HG03060 (cell line): ENCODE results near the gene CHCHD6.
"Not testable (repeated sequence)": the region's sequence is repeated elsewhere in the genome, so short reads cannot be mapped to it uniquely, and the experiment has no call there.

ENCODE experiments used
- ATAC-seq: cut with Tn5 transposase; IDR thresholded peaks from one replicate; pipeline ENCODE4 v1.9.1; 2021; ENCODE audit warnings: low read depth, moderate number of reproducible peaks; ENCODE audit not compliant: unreplicated experiment

CHCHD6 gene

DNA sequence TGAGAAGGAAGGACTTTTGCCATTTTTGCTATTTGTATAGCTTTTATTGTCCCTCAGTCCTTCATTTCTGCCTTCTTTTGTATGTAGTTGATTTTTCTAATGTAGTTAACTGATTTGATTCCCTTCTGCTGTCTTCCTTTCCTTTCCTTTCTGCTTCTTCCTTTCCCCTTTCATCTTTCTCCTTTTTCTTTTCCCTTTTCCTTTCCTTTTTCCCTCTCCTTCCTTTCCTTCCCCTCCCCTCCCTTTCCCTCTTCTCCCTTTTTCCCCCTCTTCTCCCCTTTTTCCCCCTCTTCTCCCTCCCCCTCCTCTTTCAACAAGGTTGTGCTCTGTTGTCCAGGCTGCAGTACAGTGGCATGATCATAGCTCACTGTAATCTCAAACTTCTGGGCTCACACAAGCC, 59.0 kb downstream of the CHCHD6 start:
- no peak for ATAC-seq

GRCh38 chr3:126765187-126766069, 61.4 kb downstream of the CHCHD6 start:
- ATAC-seq = no peak

- ATAC-seq = no peak
These were observed 62.6 kb downstream of the CHCHD6 start for GRCh38 chr3:126766653-126767052.

- ATAC-seq = no peak
These were observed 64.9 kb downstream of the CHCHD6 start for GRCh38 chr3:126768903-126769302.

- ATAC-seq = no peak
These were observed 66.1 kb downstream of the CHCHD6 start for GRCh38 chr3:126770096-126770495.

DNA sequence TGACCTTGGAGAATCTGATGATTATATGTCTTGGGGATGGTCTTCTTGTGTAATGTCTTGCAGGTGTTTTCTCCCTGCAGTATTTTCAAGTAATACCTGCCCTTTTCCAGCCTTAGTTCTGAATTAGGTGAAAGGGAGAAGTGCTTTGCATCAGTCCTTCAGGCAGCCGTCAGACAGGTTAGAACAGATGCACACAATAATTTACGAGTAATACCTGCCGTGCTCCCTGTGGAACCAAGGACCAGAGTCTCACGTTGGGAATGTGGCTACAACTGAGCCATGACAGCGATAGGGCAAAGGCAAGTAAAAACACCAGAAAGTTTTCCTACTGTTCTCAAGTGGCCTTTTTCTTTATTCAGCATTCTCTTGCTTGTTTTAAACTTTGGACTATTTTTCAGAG, 69.1 kb downstream of the CHCHD6 start:
- ATAC-seq = no peak

DNA sequence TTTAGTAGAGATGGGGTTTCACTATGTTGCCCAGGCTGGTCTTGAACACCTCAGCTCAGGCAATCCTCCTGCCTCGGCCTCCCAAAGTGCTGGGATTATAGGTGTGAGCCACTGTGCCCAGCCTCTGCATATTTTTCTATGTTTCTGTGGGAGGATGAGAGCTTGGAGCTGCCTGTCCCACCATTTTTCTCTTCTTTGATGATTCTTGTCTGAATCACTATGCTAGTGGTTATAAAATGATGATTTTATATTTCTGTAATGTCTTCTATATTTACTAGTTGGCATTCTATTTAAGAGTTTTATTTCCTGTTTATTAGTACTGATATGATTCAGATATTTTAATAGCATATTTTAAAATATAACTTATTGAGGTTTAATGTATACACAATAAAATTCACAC, 69.7 kb downstream of the CHCHD6 start:
- ATAC-seq = no peak

DNA sequence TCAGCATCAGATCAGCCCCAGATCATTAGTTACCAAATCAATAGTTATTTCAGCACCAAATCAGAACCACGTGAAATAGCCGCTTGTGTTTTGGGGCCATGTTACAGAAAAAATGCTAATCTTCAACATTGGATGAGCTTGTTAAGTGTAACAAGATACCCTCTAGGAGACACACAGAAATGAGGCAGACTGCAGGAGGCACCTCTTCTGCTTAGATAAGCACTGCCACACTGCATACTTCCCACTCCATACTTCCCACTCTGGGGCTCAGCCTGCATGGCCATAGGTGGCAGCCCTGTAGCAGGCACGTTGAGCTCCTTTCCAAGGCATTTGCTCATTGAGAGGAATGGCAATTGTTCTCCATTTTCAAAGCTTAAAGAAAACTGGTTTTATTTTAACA, 73.3 kb downstream of the CHCHD6 start:
- ATAC-seq = no peak

GRCh38 chr3:126780666-126781065, 76.6 kb downstream of the CHCHD6 start:
- ATAC-seq = no peak

DNA sequence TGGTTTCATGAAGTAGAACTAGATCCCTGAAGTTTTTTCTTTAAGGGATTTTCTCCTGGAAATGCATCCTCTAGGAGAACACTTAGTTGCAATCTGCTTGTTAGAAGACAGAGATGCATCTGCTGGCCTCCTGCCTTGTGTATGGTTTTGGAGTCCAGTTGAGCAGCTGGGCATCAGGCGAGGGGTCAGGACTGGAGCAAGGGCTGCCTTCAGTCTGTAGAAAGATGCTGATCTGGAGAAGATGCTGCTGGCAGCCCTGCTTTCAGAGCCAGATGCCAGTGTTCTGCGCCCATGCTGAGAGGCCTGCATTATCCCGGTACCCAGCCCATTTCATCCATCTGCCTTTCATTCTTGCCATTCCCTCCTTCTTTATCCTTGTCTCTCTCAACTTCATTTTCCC, 77.4 kb downstream of the CHCHD6 start:
- no peak for ATAC-seq

DNA sequence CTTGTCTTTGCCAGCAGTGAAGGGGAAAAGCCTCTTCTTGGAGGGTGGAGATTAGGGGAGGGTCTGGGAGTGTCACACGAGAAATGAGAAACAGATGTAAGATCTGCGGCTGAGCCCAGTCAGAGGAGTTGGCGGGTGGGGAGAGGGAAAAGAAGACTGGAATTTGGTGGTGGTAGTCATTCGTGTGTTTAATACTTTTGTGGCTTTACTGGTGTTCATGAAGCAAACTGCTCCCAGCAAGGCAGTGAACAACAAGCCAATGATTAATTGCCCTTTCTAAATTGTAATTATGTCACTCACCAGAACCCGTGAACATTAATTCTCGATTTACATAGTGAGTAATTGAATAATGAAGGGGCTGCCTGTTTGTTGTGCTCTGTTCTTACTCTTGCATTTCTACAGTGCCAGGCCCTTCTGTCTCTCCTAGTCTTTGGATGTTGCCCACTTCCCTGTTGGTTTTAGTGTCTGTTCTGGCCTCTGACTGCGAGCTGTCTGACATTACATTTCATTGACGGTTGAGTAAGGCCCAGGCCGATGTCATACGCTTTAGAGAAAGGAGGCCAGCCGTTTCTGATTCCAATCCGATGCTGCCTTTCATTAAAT, 78.0 kb downstream of the CHCHD6 start:
- no peak for ATAC-seq

GRCh38 chr3:126782536-126782935, 78.5 kb downstream of the CHCHD6 start:
- no peak for ATAC-seq

DNA sequence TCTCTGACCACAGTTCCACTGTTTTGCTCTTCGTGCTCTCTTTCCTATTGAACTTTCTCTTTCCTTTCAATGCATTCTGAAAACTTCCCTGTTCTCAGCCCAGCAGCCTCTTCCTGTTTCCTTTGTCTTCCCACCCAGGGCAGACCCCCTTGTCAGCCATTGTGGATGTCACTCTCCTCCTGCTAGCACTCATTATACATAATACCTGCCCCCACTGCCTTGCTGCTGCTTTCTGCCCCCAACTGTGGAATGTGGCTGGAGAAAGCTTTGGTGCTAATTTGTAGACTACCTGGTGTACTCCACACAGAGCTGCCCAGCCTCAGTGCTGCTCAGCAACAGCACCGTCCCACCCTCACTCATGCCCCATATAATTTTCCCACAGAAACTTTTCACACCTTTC, 80.2 kb downstream of the CHCHD6 start:
- ATAC-seq = no peak

- ATAC-seq = not testable (repeated sequence)
These were observed 87.3 kb downstream of the CHCHD6 start for GRCh38 chr3:126791320-126791719.

- no peak for ATAC-seq
These were observed 89.0 kb downstream of the CHCHD6 start for GRCh38 chr3:126792998-126793397.

DNA sequence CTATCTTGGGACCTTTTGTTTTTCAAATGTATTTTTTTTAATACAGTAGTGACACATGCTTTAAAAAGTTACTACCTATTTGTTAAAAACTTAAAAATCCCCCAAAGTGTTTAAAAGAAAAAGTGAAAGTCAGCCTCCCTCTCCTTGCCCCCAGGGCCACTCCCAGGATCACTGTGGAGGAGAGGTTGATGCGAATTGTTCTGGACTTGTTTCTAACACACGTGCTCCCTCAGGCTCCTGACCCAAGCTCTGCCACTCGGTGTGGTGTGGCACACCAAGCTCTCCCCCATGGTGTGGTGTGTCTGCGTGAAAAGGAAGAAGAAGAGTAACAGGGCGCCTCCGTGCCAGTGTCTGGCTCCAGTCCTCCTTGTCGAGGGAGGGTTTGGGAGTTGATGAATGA, 93.5 kb downstream of the CHCHD6 start:
- no peak for ATAC-seq

DNA sequence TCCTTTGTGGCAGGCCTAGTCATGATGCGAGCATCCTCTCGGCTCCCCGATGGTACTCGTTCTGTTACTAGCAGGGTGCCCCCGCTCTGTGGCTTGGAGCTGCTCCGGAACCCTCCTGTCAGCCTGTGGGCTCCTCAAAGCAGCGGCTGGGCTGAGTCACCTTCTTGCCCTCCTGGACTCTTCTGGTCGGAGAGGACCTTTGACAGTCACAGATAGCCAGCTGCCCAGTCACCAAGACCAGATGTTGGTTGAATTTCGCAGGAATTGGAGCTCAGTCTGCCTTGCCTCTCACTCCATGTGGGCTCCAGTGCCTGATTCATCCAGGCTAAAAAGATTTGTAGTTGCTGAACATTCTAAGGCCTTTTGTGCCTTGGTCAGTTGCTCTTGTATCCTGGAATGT, 94.5 kb downstream of the CHCHD6 start:
- no peak for ATAC-seq

- ATAC-seq = no peak
These were observed 95.1 kb downstream of the CHCHD6 start for GRCh38 chr3:126799099-126799498.

- not testable (repeated sequence) for ATAC-seq
These were observed 97.3 kb downstream of the CHCHD6 start for GRCh38 chr3:126801312-126801711.

DNA sequence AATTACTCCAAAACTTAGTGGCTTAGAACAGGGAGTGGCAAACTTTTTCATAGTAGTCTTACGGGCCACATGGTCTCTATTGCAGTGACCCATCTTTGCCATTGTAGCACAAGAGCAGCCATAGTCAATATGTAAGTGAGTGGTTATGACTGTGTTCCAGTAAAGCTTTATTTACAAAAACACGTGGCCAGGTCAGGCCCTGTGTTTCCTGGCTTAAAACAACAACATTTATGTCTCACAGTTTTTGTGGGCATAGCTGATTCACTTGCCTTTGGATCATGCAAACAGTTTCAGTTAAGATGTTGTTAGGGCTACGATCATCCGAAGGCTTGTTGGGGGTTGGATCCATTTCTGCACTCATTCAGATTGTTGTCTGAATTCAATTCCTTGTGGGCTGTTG, 103.8 kb downstream of the CHCHD6 start:
- ATAC-seq = no peak

- ATAC-seq = no peak
These were observed 107.5 kb downstream of the CHCHD6 start for GRCh38 chr3:126811530-126811929.

GRCh38 chr3:126816298-126816697, 112.3 kb downstream of the CHCHD6 start:
- no peak for ATAC-seq
